GM21526 (cell line): ENCODE data around the gene CARD9.

Experiments used
- ATAC-seq: cut with Tn5 transposase; IDR thresholded peaks from one replicate; pipeline ENCODE4 v1.9.1; 2021; ENCODE audit warnings: moderate library complexity; ENCODE audit not compliant: unreplicated experiment, low FRiP score

Gene CARD9

DNA sequence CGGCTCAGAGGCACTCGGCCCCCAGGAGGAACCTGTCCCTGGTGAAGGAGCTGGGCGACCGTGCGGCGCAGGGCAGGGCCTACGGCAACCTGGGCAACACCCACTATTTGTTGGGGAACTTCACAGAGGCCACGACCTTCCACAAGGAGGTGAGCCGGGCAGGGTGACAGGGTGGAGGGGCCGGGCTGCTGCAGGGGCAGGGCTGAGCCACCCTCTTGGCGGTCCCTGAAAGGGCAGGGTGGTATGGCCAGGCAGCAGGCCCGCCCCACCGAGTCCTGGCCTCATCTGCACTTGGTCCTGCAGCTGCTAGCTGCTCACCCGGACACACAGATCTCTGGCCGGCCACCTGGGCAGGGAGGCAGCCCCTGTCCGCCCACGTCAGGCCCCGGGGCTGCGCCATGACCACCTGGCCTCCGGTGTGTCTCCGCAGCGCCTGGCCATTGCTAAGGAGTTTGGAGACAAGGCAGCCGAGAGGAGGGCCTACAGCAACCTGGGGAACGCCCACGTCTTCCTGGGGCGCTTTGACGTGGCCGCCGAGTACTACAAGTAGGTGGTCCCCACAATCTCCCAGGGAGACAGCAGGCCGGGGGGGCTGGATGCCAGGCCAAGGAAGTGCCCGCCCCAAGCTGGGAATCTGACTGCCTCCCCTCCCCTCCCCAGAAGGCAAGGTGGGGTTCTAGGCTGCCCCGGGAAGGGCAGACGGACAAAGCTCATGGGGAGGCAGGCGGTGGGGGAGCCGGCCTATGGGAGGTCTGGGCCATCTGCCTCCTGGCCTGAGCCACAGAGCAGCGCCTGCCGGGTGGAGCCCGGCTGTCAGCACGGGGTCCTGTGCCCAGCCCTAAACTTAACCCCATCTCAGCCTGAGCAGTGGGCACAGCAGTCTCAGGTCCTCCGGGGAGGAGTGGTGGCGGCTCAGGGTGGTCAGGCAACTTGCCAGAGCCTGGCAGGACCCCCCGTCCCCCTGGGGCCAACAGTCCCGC lies 35.8 kb downstream of the CARD9 start:
- no peak for ATAC-seq

DNA sequence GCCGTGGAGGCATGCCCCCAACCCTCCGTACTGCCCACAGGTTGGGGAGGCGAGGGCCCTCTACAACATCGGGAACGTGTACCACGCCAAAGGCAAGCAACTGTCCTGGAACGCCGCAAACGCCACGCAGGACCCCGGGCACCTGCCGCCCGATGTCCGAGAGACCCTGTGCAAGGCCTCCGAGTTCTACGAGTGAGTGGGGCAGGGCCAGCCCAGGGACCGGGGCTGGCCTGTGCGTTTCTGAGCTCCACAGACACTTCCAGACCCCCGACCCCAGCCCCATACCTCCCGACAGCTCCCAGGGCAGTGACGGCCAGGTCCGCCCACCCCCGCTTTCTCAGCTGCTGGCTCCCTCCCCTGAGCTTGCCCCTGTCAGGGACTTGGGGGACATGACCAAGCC lies 36.6 kb downstream of the CARD9 start:
- no peak for ATAC-seq

DNA sequence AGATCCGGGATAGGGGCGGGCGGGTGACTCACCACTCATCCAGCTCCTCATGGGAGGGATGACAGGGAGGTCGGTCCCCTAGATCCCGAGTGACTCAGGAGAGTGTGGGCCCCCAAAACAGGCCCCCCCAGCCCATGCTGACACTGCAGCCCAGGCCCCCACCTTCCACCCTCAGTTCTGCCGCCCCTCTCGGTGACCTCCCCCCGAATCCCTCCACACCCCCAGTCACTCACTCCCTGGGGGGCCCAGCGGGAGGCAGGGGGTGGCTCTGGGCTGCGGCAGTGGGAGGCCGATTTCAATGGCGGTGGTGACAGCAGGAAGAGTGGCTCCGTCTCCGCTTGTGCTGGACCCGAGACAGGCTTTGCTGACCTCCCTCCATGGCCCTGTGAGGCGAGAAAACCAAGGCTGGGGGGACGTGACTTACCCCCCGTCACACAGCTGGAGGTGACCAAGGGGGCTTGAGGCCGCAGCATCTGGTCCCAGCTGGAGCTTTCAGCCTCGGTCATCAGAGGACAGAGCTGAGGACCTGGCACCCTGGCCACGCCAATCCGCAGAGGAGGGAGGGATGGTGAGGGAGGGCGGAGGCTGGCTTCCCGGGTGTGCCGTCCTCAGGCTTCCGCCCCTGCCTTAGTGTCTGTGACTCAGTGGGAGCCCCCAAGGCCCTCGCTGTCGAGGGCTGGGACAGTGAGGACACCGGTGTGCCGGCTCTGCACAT lies 37.2 kb downstream of the CARD9 start:
- ATAC-seq = no peak

DNA sequence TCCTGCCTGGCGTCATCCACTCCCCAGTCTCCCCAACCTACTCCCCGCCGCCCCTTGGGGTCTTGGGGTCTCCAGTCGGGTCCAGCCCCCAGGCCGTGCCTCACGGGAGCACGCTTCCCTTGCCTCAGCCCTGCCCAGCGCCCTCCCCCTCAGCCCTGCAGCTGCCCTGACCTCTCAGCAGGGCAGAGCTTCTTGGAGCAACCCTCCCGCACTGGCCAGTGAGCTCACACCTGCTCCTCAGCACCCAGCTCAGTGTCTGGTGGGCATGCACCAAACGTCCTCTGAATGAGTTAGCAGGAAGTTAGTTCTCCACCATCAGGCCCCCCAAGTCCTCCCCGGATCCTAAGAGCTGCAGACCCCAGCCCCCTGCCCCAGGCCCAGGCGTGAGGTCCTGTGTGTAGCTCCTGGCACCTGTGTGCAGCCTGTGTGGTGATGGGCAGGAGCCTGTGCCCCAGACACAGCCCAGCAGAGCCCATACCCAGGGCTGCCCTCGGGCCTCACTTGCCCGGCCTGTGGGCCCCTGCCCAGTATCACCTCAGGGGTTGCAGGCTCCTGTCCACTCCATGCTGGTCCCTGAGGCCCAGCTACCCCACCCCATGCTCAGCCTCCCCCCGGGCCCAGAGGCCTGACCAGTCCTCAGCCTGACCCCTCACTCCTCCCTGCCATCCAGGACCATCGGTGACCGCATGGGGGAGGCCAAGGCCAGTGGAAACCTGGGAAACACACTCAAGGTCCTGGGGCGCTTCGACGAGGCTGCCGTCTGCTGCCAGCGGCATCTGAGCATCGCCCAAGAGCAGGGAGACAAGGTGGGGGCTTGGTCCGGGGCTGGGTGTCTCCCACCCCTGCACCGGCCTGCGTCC lies 37.9 kb downstream of the CARD9 start:
- ATAC-seq = no peak

GRCh38 chr9:136334541-136334940 lies 38.9 kb downstream of the CARD9 start:
- no peak for ATAC-seq

GRCh38 chr9:136333486-136333885 lies 40.0 kb downstream of the CARD9 start:
- ATAC-seq = no peak

- no peak for ATAC-seq
Measured at GRCh38 chr9:136333045-136333444, 40.4 kb downstream of the CARD9 start.

- ATAC-seq = no peak
Measured at GRCh38 chr9:136332482-136332983, 40.9 kb downstream of the CARD9 start.

DNA sequence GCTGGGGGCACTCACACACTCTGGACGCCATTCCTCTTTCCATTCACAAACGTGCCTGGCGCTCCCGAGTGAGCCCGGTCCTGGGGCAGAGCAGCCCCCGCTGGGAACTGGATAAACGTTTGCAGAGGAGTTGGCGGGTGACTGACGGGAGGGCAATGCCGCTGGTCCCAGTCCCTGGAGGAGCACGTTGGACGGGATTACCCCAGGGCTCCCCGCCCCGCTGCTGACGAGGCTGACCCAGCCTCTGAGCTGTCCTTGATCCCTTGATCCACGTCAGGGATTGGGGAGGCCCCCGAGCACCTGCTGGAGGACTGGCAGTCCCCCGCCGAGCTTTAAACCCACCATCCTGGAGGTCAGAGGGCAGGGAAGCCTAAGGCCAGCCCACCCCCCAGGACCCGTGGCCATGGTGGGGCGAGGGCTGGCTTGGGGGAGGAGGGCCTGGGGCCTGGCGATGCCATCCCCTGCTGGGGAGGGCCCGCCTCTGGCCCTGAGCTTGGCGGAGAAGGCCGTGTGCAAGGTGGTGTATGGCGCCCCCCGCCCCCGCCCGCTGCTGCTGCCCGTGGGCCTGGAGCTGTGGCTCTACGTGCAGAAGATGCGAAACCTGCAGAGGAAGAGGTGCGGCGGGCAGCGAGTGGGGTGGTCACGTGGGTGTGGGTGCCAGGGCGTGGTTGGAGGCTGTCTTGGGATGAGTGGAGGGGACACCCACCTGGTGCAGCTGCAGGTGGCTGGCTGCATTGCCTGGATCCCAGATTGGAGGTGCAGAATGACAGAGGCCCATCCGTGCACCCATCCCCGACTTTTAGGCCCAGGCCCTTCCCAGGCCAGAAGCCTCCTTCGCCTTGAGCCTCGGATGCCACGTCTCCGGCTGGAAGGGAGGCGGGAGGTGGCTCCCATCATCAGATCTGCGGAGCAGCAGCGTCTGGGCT lies 41.6 kb downstream of the CARD9 start:
- no peak for ATAC-seq

DNA sequence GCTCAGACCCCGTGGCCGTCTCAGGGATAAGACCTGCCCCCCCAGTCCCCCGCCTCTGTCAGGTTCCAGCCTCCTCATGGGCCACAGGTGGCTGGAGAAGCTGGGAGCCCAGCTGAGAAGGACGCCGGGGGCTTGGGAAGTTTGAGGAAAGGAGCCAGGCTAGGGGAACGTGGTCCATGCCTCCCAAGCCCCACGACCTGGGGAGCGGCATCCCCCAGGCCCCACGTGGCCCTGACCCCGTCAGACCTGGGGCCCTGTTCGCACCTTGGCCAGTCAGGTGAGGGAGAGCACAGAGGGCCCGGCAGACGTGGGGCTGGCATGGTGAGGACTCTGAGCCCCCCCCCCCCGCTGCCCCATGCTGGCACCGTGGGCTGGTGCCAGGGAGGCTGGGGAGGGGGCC lies 42.4 kb downstream of the CARD9 start:
- ATAC-seq = no peak

DNA sequence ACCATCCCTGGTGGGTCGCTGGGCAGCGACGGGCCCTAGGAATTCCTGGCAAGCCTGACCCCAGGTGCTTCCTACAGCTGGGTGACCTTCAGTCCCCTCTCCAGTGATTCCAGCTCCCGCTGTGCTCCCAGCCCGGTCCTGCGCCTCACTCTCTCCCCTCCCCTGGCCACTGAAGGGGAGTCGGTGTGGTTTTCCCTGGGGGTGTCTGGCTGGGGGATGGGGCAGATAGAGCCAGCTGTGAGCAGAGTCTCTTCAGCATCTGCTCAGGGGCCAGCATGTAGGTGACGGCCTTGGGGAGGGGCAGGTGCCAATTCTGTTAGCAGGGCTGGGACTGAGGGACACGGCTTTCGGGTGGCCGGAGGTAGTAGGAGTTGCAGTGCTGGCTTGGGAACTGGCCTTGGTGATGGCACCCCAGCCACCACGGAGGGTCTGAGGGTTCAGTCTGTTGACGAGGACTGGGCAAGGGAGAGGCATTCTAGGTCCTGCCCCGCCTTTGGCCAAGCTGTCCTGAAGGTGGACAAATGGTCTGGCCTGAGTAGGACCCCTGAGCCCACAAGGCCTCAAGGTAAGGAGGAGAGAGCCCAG lies 43.0 kb downstream of the CARD9 start:
- ATAC-seq = no peak

- ATAC-seq = no peak
Measured at GRCh38 chr9:136329636-136330405, 43.6 kb downstream of the CARD9 start.

GRCh38 chr9:136329211-136329627 lies 44.2 kb downstream of the CARD9 start:
- ATAC-seq = no peak

- ATAC-seq = no peak
Measured at GRCh38 chr9:136328622-136329041, 44.8 kb downstream of the CARD9 start.

- no peak for ATAC-seq
Measured at GRCh38 chr9:136328011-136328621, 45.4 kb downstream of the CARD9 start.

DNA sequence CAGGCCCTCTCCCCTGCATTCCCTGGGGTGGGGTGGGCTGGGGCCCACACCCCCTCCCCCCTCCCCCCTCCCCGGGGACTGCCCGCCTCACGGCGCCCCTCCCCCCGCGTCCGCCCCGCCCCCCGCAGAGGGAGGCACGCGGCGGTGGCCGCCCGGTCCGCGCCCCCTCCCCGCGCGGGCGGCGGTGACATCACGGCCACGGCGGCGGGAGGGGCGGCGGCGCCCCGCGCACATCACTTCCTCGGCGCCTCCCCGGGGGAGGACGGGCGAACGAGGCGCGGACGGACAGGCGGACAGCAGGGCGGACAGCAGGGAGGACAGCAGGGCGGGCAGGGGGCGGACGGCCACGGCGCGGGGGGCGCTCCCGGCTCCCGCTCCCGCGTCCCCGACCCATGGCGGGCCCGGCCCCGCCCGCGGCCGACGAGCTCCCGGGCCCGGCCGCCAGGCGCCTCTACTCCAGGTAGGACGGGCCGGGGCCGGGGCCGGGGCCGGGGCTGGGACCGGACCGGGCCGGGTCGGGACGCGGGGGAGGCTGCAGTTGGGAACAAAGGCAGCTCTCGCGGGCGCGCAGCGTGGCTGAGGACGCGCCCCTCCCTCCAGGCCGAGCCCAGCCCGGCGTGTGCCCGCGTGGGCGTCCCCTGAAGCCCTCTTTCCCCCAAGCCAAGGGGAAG lies 46.0 kb downstream of the CARD9 start, which contains the start of gene GPSM1:
Gene GPSM1, plus strand, starts transcription at position 236 of the 671 bp plus-strand sequence. Its CDS starts 157 bp downstream, at position 393.
- no peak for ATAC-seq

- no peak for ATAC-seq
Measured at GRCh38 chr9:136326761-136327303, 46.6 kb downstream of the CARD9 start.
